GM12865 (cell line): ENCODE data around the gene PDE9A.

Experiments
- DNase-seq: peaks from one replicate; pipeline ENCODE4 v3.0.0; 2010; ENCODE audit warnings: low read depth
- H3K4me3 ChIP-seq: 2 replicates; pipeline ENCODE4 v1.5.1; 2011; ENCODE audit warnings: mild to moderate bottlenecking, low read depth, low read length, control low read depth
- CTCF ChIP-seq: IDR thresholded peaks from 2 replicates; pipeline ENCODE4 v1.5.1; 2011; ENCODE audit warnings: low read length, control low read depth, low read depth, inconsistent platforms; ENCODE audit not compliant: insufficient read depth; ENCODE audit errors: missing control alignments

Gene PDE9A

GRCh38 chr21:42635848-42636519 is 17.4 kb upstream of the PDE9A start:
- no peak overlapping the region for H3K4me3 ChIP-seq
- no peak for TF ChIP-seq CTCF
- no peak for DNase-seq

DNA sequence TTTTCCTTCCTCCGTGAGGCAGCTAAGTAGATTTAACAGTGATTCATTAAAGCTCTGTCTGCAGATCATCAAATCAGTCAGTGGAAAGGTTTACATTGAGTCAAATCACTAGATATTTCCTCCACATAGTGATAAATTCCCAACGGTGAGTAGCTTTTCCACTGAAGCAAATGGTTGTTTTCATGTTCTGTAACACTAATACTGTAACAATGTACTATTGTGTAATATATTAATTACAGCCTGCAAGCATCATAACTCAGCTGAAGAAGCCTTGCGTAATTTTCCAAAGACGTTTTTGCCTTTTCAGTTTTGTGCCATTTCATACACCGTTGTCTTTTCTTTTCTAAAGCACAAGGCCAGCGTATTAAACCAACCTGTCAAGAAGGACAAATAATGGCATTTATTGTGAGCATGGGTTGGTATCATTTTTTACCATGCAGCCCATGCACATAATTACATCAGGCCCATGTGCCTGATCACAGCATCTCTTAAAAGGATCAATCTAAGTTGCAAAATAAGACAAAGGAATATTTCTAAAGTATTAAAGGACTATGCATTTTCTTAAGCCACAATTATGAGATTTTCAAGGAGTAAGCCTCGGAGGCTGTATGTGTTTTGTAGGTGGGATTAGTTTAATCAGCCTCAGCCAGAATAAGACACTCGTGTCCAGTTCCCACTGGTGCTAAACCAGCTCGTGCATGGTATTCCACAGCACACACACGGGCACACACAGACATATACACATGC is 16.7 kb upstream of the PDE9A start:
- TF ChIP-seq CTCF, result no peak
- no peak overlapping the region for H3K4me3 ChIP-seq
- DNase-seq, result no peak

DNA sequence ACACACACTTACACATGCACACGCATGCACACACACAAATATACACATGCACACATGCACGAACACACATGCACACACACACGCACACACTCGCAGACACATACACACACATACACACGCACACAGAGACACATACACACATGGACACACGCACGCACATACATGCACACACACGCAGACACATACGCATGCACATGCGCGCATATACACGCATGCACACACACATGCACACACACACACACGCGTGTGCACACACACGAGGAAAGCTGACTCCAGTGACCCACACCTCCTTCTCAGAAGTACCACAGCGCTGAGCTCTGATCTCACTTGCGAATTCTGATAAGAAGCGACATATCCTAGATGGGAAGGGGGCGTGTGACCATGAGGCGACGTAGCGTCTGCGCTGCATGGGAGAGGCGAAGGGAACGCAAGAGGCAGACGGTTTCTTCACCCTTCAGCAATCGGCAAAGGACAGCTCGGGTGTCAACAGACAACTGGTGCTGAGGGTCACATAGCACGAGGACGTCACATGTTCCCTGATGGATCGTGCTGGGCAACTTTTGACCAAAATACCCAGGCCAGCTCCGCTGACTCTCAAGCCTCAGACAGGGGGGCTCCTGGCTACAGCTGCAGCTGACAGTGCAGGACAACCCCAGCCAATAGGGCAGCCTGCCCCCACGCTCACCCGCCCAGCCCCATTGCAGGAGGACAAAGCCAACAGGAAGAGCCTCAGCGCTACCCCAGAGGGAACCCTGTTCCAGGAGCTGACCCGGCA is 16.0 kb upstream of the PDE9A start:
- DNase-seq, result no peak
- TF ChIP-seq CTCF, result no peak
- H3K4me3 ChIP-seq, result no peak overlapping the region

- TF ChIP-seq CTCF, result no peak
- DNase-seq, result no peak
- H3K4me3 ChIP-seq, result no peak overlapping the region
Measured at GRCh38 chr21:42638266-42638863, 15.1 kb upstream of the PDE9A start.

GRCh38 chr21:42639646-42640152 is 13.7 kb upstream of the PDE9A start:
- no peak for TF ChIP-seq CTCF
- H3K4me3 ChIP-seq, result no peak overlapping the region
- no peak for DNase-seq

DNA sequence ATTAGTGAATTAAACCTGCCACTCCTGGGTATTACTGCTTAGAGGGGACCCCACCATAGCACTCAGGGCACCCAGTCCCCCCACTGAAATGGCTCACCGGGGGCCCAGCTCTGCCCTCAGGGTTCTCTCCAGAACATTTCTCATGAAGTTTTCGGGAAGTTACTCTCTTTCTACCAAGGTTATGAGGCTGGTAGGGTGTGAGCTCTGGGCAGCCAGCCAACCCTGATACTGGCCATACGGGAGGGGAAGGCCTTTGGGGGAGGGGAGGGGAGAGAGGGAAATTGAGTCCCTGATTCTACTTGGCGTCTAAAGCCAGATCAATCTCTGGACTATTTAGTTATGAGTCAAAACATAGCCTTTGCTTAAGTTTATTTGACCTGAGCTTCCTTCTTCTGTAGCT is 12.9 kb upstream of the PDE9A start:
- H3K4me3 ChIP-seq, result no peak overlapping the region
- no peak for TF ChIP-seq CTCF
- DNase-seq, result no peak
